GM19467 (cell line): ENCODE data around the gene CDH23.

Experiments
- ATAC-seq: cut with Tn5 transposase; IDR thresholded peaks from one replicate; pipeline ENCODE4 v1.9.1; 2021; ENCODE audit warnings: mild to moderate bottlenecking, moderate library complexity; ENCODE audit not compliant: unreplicated experiment

The CDH23 gene

DNA sequence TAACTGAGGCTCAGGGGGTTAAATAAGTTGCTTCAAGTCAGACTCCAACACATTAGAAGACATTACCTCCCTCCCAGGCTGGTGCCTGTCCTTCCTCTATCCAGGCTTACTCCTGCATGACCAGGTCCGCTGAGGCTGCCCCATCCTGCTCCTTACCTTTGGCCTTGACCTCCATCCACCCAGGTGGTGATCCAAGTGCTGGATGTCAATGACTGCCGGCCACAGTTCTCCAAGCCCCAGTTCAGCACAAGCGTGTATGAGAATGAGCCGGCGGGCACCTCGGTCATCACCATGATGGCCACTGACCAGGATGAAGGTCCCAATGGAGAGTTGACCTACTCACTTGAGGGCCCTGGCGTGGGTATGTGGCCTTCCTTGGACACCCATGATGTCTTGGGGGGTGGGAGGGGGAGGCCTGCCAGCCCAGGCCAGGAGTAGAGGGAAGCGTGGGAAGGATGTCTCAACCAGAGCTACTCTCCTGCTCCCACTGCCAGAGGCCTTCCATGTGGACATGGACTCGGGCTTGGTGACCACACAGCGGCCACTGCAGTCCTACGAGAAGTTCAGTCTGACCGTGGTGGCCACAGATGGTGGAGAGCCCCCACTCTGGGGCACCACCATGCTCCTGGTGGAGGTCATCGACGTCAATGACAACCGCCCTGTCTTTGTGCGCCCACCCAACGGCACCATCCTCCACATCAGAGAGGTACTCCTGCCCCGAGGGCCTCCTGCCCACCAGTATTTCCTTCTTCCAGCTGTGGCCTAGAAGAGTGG lies 406.2 kb downstream of the CDH23 start:
- ATAC-seq: no peak

- no peak for ATAC-seq
Observed at GRCh38 chr10:71804077-71804476, 407.4 kb downstream of the CDH23 start.

DNA sequence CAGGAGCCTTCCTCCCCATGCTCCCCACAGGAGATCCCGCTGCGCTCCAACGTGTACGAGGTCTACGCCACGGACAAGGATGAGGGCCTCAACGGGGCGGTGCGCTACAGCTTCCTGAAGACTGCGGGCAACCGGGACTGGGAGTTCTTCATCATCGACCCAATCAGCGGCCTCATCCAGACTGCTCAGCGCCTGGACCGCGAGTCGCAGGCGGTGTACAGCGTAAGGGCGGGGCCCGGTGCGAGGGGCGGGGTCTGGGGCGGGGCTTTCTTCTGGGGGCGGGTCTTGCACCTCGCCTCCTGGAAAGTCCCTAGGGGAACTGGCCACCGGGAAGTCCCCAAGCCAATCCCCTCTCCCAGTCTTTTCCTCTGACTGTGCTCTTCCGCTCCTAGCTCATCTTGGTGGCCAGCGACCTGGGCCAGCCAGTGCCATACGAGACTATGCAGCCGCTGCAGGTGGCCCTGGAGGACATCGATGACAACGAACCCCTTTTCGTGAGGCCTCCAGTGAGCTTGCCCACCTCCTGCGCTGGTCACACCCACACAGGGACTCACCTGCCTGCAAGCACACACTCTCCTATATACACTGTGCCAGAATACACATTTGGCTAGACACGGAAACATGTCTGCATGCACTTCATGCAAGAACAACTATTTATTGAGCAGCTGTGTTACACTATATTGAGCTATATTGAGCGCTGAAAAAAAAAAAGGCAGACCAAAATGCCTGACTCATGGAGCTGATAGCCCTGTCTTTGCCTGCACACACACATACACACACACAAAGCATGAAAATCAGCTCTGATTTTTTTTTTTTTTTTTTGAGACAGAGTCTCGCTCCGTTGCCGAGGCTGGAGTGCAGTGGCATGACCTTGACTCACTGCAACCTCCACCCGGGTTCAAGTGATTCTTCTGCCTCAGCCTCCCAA lies 409.3 kb downstream of the CDH23 start:
- ATAC-seq: no peak

GRCh38 chr10:71806704-71807556 lies 410.2 kb downstream of the CDH23 start:
- no peak for ATAC-seq

GRCh38 chr10:71807557-71808510 lies 411.1 kb downstream of the CDH23 start:
- ATAC-seq: no peak

DNA sequence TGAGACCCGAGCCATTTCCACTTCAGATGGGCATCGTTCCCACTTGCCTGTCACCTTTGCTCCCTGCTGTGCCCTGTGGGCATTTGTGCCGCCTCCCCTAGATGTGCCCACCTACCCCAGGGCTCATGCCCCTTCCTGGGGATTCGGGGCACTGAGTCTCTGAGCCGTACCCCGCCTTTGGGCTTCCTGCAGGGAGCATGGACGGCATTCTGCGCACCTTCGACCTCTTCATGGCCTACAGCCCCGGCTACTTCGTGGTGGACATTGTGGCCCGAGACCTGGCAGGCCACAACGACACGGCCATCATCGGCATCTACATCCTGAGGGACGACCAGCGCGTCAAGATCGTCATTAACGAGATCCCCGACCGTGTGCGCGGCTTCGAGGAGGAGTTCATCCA lies 412.9 kb downstream of the CDH23 start:
- ATAC-seq: no peak

GRCh38 chr10:71810048-71810750 lies 413.5 kb downstream of the CDH23 start:
- no peak for ATAC-seq

GRCh38 chr10:71811351-71811750 lies 414.6 kb downstream of the CDH23 start:
- no peak for ATAC-seq

DNA sequence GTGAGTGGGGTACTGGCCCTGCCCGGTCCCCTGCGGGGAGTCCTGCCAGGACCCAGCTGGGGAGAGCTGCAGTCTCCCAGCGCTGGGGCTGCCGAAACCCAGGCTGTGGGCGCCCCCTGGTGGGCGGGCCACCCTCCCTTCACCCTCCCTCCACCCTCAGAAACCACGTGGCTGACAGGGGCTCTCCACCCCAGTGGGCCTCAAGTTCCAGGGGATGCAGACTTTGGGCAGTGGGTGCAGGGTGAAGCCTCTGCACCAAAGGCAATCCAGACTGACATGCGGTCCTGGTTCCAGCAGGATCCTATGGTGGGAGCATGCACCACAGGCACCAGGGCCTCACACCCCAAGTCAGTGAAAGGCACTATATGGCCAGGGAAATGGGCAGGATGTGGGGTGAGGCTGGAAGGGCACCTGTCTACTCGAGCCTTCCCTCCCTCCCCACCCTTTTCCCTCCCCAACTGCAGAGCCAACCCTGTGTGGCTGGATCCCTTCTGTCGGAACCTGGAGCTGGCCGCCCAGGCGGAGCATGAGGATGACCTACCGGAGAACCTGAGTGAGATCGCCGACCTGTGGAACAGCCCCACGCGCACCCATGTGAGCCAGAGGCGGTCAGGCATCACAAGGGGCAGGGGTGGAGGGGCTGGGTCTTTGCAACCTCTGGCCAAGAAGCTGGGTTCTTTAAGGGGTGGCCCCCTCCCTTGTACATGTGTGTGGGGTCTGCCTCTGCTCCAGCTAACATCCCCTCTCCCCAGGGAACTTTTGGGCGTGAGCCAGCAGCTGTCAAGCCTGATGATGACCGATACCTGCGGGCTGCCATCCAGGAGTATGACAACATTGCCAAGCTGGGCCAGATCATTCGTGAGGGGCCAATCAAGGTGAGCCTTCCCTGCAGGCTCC lies 415.5 kb downstream of the CDH23 start:
- no peak for ATAC-seq

DNA sequence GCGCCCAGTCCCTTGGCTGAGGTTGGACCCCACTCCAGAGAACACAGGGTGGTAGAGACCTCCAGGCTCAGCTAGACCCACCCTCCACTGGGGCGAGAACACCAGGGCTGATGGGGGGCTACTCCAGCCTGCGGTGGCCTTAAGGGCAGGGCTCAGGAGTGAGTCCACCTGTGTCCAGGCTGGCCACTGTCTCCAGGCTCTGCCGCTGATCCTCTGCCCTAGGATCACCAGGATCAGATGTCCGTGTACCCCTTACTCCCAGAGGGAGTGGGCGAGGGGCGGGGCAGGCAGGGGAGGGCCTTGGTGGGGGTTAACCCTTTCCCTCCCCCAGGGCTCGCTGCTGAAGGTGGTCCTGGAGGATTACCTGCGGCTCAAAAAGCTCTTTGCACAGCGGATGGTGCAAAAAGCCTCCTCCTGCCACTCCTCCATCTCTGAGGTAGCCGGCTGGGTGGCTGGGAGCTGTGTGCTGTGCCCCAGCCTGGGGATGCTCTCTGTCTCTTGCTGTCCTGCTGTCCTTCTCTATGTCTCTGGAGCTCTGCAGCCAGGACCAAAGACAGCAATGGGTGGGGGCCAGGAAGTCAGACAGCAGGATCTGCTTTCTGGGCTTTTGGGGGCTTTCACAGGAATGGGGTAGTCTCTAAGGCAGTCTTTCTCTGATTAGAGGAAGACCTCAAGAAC lies 416.3 kb downstream of the CDH23 start:
- ATAC-seq: no peak

- ATAC-seq: no peak
Observed at GRCh38 chr10:71814922-71815411, 418.2 kb downstream of the CDH23 start.

- no peak for ATAC-seq
Observed at GRCh38 chr10:71815515-71816130, 418.9 kb downstream of the CDH23 start.

DNA sequence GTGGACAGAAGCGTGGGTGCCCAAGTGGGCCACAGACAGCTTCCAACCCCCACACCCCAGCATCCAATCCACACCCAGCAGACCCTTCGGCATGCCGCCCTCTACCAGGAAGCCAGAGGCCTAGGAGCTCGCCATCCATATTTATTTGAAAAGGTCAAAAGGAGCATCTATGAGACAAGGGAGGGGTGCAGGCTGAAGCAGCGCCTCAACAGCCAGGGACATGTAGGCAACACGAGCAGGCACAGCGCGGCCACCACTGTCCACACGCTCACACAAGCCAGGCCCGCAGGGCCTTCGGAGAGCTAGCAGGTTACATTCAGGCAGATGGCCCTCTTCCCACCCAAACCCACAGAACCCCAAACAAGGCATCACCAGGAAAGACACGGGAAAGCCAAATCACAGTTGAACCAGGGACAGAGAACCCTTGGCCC lies 419.7 kb downstream of the CDH23 start:
- no peak for ATAC-seq

DNA sequence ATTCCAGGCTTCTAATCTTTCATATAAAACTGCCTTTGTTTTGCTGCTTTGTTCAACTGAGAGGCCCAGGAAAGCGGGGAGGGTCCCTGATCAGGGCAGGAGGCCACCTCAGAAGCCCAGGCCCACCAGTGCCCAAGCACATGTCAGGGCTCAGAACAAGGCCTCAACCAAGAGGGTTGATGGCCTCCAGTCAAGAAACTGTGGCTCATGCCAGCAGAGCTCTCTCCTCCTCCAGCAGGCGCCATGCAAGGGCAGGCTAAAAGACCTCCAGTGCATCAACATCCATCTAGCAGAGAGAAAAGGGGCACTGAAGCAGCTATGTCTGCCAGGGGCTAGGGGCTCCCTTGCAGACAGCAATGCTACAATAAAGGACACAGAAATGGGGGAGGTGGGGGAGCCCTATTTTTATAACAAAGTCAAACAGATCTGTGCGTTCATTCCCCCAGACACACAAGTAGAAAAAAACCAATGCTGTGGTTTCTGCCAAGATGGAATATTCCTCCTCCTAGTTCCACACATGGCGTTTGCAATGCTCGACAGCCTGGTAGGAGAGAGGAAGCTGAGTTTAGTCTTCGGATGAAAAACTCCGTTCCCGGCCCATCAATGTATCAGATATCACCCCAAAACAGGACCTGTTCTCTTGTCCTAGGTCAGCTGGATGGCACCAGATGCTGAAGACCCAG lies 420.4 kb downstream of the CDH23 start:
- no peak for ATAC-seq

DNA sequence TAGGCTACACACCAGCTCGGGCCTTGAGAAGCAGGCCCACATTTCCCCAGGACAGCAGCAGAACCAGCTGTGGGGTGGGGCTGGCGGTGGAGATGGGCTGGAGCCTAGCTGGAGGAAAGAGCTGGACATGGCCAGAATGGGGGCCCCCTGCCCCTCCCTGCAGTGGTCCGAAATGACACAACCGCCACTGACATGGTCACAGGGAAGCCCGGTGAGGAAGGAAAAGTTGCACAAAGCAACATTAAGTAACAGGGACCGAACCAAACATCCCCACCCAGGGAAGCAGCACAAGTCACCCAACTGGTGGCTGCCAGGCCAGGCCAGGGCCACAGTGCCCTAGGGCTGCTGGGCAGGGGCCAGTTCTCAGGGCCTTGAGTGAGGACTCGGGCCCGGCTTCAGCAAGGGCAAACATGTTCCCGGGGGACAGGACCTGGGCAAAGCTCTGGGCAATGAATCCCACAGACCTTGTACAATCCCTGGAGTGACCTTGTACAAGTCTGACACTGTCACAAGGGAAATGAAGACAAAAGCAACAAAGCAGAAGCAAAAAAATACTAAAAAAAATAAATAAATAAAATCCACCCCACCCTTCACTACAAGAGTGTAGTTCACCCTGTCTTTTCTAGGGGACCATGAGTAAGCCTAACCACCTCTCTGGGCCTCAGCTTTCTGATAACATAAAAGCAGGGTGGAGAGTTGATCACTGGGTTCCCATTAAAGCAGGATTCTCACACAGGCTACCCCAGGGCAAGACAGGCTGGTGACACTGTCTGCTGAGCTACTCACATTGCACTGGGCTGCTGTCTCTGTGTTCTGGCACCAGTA lies 421.3 kb downstream of the CDH23 start:
- no peak for ATAC-seq
